HFFc6 (cell line): ENCODE data around the gene MAD1L1. TPM values are rescaled to one million over a fixed set of nuclear protein-coding genes. Genes with fewer than 3 reads are reported as not detected.

Experiments used
- DNase-seq: peaks from one replicate; pipeline ENCODE4 v3.0.0-alpha.2; 2018
- H3K27ac Mint-ChIP-seq: 2 replicates; pipeline ENCODE4 v1.8.0; 2020; ENCODE audit warnings: mild to moderate bottlenecking, mixed read lengths
- H3K27me3 Mint-ChIP-seq: 2 replicates; pipeline ENCODE4 v1.8.0; 2021; ENCODE audit warnings: mild to moderate bottlenecking, moderate library complexity, mixed read lengths; ENCODE audit not compliant: insufficient read depth
- H3K36me3 Mint-ChIP-seq: 2 replicates; pipeline ENCODE4 v1.8.0; 2021; ENCODE audit warnings: low read depth, mixed read lengths
- H3K4me1 Mint-ChIP-seq: 2 replicates; pipeline ENCODE4 v1.8.0; 2020; ENCODE audit warnings: low read depth, mixed read lengths
- H3K4me3 Mint-ChIP-seq: 2 replicates; pipeline ENCODE4 v1.8.0; 2020; ENCODE audit warnings: mild to moderate bottlenecking, moderate library complexity, mixed read lengths
- H3K9me3 Mint-ChIP-seq: 2 replicates; pipeline ENCODE4 v1.8.0; 2020; ENCODE audit warnings: mild to moderate bottlenecking, mixed read lengths
- CTCF ChIP-seq: fragments of 200-600 bp; sonication (generic); IDR thresholded peaks from 2 replicates; pipeline ENCODE4 v1.5.0; 2021; ENCODE audit warnings: antibody characterized with exemption, mild to moderate bottlenecking
- total RNA-seq, 6 experiments: library from RNA; stranded (reverse); fragmentation: NEBNext Ultra II Directional; extraction: Animal tissue kit (Norgen Biotek cat#: 25700); gene quantifications; 2 replicates in 1 of 6; 3 replicates in 5 of 6; pipeline ENCODE4 v1.2.3, GENCODE V29; 2021

MAD1L1 gene
- total RNA-seq, 6 experiments from 2014 or later: 34.6 to 44.8 (median 40.2) TPM

- Mint-ChIP-seq H3K4me1 (no peaks in the 10 kb centered on the region), H3K36me3 (peaks cover 11% of the 10 kb centered on the region; the same call in 1 of the 2 replicates), H3K4me3 (no peak overlapping the region), H3K27me3 (no peaks in the 10 kb centered on the region), H3K9me3 (peaks cover 21% of the 10 kb centered on the region), H3K27ac (no peak overlapping the region)
- TF ChIP-seq CTCF: no peak
- no peak for DNase-seq
Measured at GRCh38 chr7:1873857-1874589, 358.7 kb downstream of the MAD1L1 start.

GRCh38 chr7:1873421-1873820 lies 359.3 kb downstream of the MAD1L1 start:
- no peak for DNase-seq
- Mint-ChIP-seq H3K4me1 (no peaks in the 10 kb centered on the region), H3K9me3 (peaks cover 21% of the 10 kb centered on the region), H3K27ac (no peak overlapping the region), H3K4me3 (no peak overlapping the region), H3K36me3 (peaks cover 7% of the 10 kb centered on the region; the same call in 1 of the 2 replicates), H3K27me3 (no peaks in the 10 kb centered on the region)
- no peak for TF ChIP-seq CTCF

- H3K4me3 Mint-ChIP-seq: no peak overlapping the region
- DNase-seq: no peak
- no peaks in the 10 kb centered on the region for H3K27me3 Mint-ChIP-seq
- TF ChIP-seq CTCF: no peak
- no peaks in the 10 kb centered on the region for H3K4me1 Mint-ChIP-seq
- peaks cover 21% of the 10 kb centered on the region for H3K9me3 Mint-ChIP-seq
- H3K27ac Mint-ChIP-seq: no peak overlapping the region
- peaks cover 5% of the 10 kb centered on the region; the same call in 1 of the 2 replicates for H3K36me3 Mint-ChIP-seq
Measured at GRCh38 chr7:1873070-1873405, 359.7 kb downstream of the MAD1L1 start.

GRCh38 chr7:1872191-1873069 lies 360.3 kb downstream of the MAD1L1 start:
- Mint-ChIP-seq H3K4me3 (no peak overlapping the region), H3K36me3 (no peaks in the 10 kb centered on the region; the same call in 1 of the 2 replicates), H3K27ac (no peak overlapping the region), H3K27me3 (no peaks in the 10 kb centered on the region), H3K9me3 (peaks cover 16% of the 10 kb centered on the region), H3K4me1 (no peaks in the 10 kb centered on the region)
- no peak for TF ChIP-seq CTCF
- DNase-seq: no peak

GRCh38 chr7:1869452-1870130 lies 363.2 kb downstream of the MAD1L1 start:
- Mint-ChIP-seq H3K4me1 (no peaks in the 10 kb centered on the region), H3K9me3 (peaks cover 16% of the 10 kb centered on the region), H3K27me3 (no peaks in the 10 kb centered on the region), H3K4me3 (no peak overlapping the region), H3K27ac (no peak overlapping the region), H3K36me3 (no peaks in the 10 kb centered on the region; the same call in 1 of the 2 replicates)
- DNase-seq: no peak
- no peak for TF ChIP-seq CTCF
